ENCODE measurements around the gene PRMT3.

The PRMT3 gene

GRCh38 chr11:20497124-20497792 is 109.7 kb downstream of the PRMT3 start:
- no peak for TF ChIP-seq GATA3 (IDR thresholded peaks at IDR 0.05; ENCODE audit: low read depth, low read length)
- no peak for TF ChIP-seq GATA2 (IDR thresholded peaks at IDR 0.05; ENCODE audit: low read depth, low read length)

- TF ChIP-seq GATA3 (IDR thresholded peaks at IDR 0.05; ENCODE audit: low read depth, low read length) (no peak), GATA2 (IDR thresholded peaks at IDR 0.05; ENCODE audit: low read depth, low read length) (no peak)
Observed at GRCh38 chr11:20501252-20501651, 113.7 kb downstream of the PRMT3 start.

GRCh38 chr11:20501971-20502370 is 114.5 kb downstream of the PRMT3 start:
- TF ChIP-seq GATA3 (IDR thresholded peaks at IDR 0.05; ENCODE audit: low read depth, low read length) (no peak), GATA2 (IDR thresholded peaks at IDR 0.05; ENCODE audit: low read depth, low read length) (no peak)

GRCh38 chr11:20511982-20512381 is 124.5 kb downstream of the PRMT3 start:
- TF ChIP-seq GATA3 (IDR thresholded peaks at IDR 0.05; ENCODE audit: low read depth, low read length) (no peak), GATA2 (IDR thresholded peaks at IDR 0.05; ENCODE audit: low read depth, low read length) (no peak)

GRCh38 chr11:20512869-20513268 is 125.4 kb downstream of the PRMT3 start:
- TF ChIP-seq GATA2 (IDR thresholded peaks at IDR 0.05; ENCODE audit: low read depth, low read length), result no peak

GRCh38 chr11:20518323-20518834 is 130.9 kb downstream of the PRMT3 start:
- TF ChIP-seq GATA3 (IDR thresholded peaks at IDR 0.05; ENCODE audit: low read depth, low read length) (no peak), GATA2 (IDR thresholded peaks at IDR 0.05; ENCODE audit: low read depth, low read length) (no peak)

- no peak for TF ChIP-seq GATA3 (IDR thresholded peaks at IDR 0.05; ENCODE audit: low read depth, low read length)
- no peak for TF ChIP-seq GATA2 (IDR thresholded peaks at IDR 0.05; ENCODE audit: low read depth, low read length)
Observed at GRCh38 chr11:20522536-20522935, 135.0 kb downstream of the PRMT3 start.

- no peak for TF ChIP-seq GATA2 (IDR thresholded peaks at IDR 0.05; ENCODE audit: low read depth, low read length)
- no peak for TF ChIP-seq GATA3 (IDR thresholded peaks at IDR 0.05; ENCODE audit: low read depth, low read length)
Observed at GRCh38 chr11:20529757-20530156, 142.2 kb downstream of the PRMT3 start.

GRCh38 chr11:20530942-20531703 is 143.6 kb downstream of the PRMT3 start:
- TF ChIP-seq GATA2 (IDR thresholded peaks at IDR 0.05; ENCODE audit: low read depth, low read length), result no peak
- TF ChIP-seq GATA3 (IDR thresholded peaks at IDR 0.05; ENCODE audit: low read depth, low read length), result no peak

- TF ChIP-seq GATA2 (IDR thresholded peaks at IDR 0.05; ENCODE audit: low read depth, low read length), result no peak
- no peak for TF ChIP-seq GATA3 (IDR thresholded peaks at IDR 0.05; ENCODE audit: low read depth, low read length)
Observed at GRCh38 chr11:20535271-20535881, 147.9 kb downstream of the PRMT3 start.

- TF ChIP-seq GATA3 (IDR thresholded peaks at IDR 0.05; ENCODE audit: low read depth, low read length), result no peak
- TF ChIP-seq GATA2 (IDR thresholded peaks at IDR 0.05; ENCODE audit: low read depth, low read length), result no peak
Observed at GRCh38 chr11:20536365-20536764, 148.8 kb downstream of the PRMT3 start.

GRCh38 chr11:20536784-20537183 is 149.3 kb downstream of the PRMT3 start:
- no peak for TF ChIP-seq GATA2 (IDR thresholded peaks at IDR 0.05; ENCODE audit: low read depth, low read length)
- no peak for TF ChIP-seq GATA3 (IDR thresholded peaks at IDR 0.05; ENCODE audit: low read depth, low read length)

GRCh38 chr11:20541503-20541902 is 154.0 kb downstream of the PRMT3 start:
- TF ChIP-seq GATA2 (IDR thresholded peaks at IDR 0.05; ENCODE audit: low read depth, low read length) (peak; percentile 48; the same call in 1 of the 2 replicates), GATA3 (IDR thresholded peaks at IDR 0.05; ENCODE audit: low read depth, low read length) (no peak)

GRCh38 chr11:20544603-20545237 is 157.2 kb downstream of the PRMT3 start:
- TF ChIP-seq GATA2 (IDR thresholded peaks at IDR 0.05; ENCODE audit: low read depth, low read length) (no peak), GATA3 (IDR thresholded peaks at IDR 0.05; ENCODE audit: low read depth, low read length) (no peak)

Measured in SH-SY5Y (cell line).